Pulmonary artery endothelial cell (primary cell): ENCODE data around the gene SERPINB3. TPM values are rescaled to one million over a fixed set of nuclear protein-coding genes. Genes with fewer than 3 reads are reported as not detected.
"Not testable (repeated sequence)": the region's sequence is repeated elsewhere in the genome, so short reads cannot be mapped to it uniquely, and the experiment has no call there.

Experiments used
- DNase-seq: peaks from one replicate; pipeline ENCODE4 v3.0.0-alpha.2; 2011; ENCODE audit warnings: low read depth, low spot score
- total RNA-seq: library from RNA; depleted of rRNA; stranded (reverse); fragments of >200 nt; gene quantifications from 2 replicates; pipeline ENCODE4 v1.2.3, GENCODE V29; 2014

Gene SERPINB3
- not detected in 2 replicates for total RNA-seq

- DNase-seq, result not testable (repeated sequence)
These were observed at the start of gene SERPINB3 for GRCh38 chr18:63661750-63662149. Gene SERPINB3 (minus strand): TSS chr18:63661893. CDS start chr18:63661216, 677 bp downstream.

DNA sequence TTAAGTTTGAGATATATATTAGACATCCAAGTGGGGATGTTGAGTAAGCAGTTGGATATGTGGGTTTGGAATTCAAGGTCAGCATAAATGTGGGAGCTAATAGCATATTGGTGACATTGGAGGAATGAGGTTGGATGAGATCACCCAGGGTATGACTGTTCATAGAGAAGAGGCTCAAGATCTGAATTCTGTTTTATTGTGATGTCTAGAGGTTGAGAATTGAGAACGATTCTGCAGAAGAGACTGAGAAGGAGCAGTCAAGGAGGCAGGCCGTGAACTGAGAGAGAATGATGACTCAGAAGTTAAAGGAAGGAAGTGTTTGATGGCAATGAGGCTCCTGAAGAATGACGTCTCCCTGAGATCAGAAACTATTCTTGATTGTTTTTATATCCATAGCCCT is 47.0 kb upstream of the SERPINB3 start:
- no peak for DNase-seq

GRCh38 chr18:63707816-63708215 is 46.1 kb upstream of the SERPINB3 start:
- DNase-seq, result no peak

- DNase-seq, result no peak
These were observed 43.7 kb upstream of the SERPINB3 start for GRCh38 chr18:63705401-63705800.

DNA sequence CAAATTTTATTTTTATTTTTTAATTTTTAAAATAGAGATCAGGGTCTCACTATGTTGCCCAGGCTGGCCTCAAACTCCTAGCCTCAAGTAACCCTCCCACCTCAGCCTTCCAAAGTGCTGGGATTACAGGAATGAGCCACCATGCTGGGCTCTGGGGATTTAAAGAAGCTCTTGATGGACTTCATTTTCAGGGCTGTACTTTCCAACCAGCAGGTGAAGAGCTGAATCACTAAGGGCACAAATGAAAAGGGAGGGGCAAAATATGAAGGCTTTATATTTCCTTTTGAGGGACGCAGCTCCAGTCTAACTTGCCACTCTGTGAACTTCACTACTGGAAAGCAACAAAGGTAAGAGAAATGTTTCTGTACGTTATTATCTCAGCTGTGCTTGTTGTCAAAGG is 41.0 kb upstream of the SERPINB3 start, which contains the start of gene SERPINB11:
Gene SERPINB11, plus strand, starts transcription at position 301 of the 400 bp plus-strand sequence. CDS start 7,234 bp downstream, outside the sequence.
- no peak for DNase-seq

- no peak for DNase-seq
These were observed 40.3 kb upstream of the SERPINB3 start for GRCh38 chr18:63701952-63702351.

DNA sequence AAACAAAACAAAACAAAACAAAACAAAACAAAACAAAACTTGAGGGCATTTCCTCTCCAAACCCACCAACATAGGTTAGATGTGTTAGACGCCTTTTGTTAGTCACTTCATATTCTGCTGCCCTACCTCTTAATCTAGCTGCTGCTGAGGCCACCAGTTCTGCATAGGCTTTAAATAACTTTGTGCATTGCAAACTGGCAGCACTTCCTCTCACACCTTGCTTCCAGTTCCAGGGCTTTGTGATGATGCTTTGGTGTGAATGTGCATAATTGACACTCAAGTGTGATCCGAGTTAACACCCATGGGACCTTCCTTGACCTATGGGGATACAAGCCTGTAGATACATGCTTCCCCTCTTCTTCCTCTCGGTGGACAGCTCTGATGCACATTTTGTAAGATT is 38.8 kb upstream of the SERPINB3 start:
- DNase-seq, result no peak

DNA sequence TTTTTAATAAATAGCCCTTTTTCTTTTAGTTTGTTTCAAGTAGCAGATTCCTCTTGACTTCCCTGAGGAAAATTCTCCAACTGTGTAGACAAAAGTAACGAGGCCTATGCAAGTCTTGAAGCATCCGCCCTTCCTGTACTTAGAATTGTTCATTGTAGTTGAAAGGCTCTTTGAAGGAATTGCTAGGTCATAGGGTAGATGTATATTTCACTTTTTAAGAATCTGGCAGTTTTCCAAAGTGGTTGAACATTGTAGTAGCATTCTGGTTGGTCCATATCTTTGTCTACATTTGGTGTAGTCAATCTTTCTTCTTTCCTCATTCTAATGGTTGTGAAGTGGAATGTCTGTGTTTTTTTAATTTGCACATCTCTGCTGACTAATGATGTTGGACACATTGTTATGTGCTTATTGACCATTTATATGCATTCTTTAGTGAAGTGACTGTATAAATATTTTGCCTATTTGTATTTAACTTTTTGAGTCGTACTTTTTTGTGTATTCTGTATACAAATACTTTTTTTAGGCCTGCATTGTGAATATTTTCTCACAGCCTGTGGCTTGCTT is 35.5 kb upstream of the SERPINB3 start:
- no peak for DNase-seq

DNA sequence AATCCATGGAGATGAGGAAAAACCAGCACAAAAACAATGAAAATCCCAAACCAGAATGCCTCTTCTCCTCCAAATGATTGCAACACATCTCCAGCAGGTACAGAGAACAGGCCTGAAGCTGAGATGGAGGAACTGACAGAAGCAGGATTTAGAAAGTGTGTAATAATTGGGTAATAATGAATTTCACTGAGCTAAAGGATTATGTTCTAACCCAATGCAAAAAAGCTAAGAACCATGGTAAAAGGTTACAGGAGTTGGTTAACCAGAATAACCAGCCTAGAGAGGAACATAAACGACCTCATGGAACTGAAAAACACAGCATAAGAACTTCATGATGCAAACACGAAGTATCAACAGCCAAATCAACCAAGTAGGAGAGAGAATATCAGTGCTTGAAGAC is 27.4 kb upstream of the SERPINB3 start:
- no peak for DNase-seq

DNA sequence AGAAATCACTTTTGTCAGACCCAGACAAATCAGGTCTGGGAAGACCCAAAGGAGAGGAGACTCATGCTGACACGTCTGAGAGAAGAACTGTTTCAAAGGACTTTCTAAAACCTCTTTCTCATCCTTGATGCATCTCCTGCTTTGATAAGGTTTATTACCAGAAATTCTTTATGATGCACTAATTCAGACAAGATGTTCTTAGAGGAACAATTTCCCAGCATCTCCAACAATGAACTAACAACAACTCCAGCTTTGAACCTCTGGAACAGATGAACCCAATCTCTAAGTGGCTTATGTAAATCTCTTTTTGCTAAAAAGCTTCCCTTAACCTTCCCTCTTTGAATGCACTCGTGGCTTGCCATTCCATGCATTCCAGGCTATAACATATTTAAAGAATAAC is 25.2 kb upstream of the SERPINB3 start:
- DNase-seq, result no peak

- DNase-seq, result no peak
These were observed 23.0 kb upstream of the SERPINB3 start for GRCh38 chr18:63684718-63685117.

GRCh38 chr18:63683890-63684289 is 22.2 kb upstream of the SERPINB3 start:
- DNase-seq, result no peak

- no peak for DNase-seq
These were observed 21.5 kb upstream of the SERPINB3 start for GRCh38 chr18:63683152-63683551.

- DNase-seq, result no peak
These were observed 20.0 kb upstream of the SERPINB3 start for GRCh38 chr18:63681449-63682340.

- DNase-seq, result no peak
These were observed 18.3 kb upstream of the SERPINB3 start for GRCh38 chr18:63679820-63680606.

GRCh38 chr18:63677500-63678225 is 16.0 kb upstream of the SERPINB3 start:
- no peak for DNase-seq

GRCh38 chr18:63676526-63677323 is 15.0 kb upstream of the SERPINB3 start:
- DNase-seq, result no peak

DNA sequence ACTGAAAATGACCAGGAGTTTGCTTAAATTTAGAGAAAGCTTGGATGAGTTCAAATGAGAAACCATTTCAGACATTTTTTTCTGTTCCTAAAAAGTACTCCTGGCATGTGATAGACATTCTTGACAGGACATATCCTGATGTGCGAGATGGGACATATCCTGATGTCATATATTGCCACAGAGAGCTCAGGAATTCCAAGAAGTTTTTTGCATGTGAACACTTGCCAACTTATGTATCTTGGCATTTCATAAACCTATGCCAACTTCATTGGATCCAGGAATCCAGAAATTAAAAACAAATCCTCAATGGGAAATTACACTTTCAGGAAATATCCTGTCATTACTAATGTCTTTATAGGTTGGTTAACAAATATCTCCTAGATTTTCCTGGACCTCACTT is 2.9 kb upstream of the SERPINB3 start:
- no peak for DNase-seq

- DNase-seq, result not testable (repeated sequence)
These were observed 2.8 kb downstream of the SERPINB3 start for GRCh38 chr18:63658920-63659319.

GRCh38 chr18:63650271-63650670 is 11.4 kb downstream of the SERPINB3 start:
- not testable (repeated sequence) for DNase-seq
